Erythroblast (primary cell): ENCODE measurements around the gene RCVRN.

Experiments
- GATA1 ChIP-seq: IDR thresholded peaks from 2 replicates; pipeline ENCODE4 v1.6.1; 2011; ENCODE audit warnings: low read depth, mild to moderate bottlenecking, control low read depth, low read length, moderate library complexity
- POLR2A ChIP-seq: IDR thresholded peaks from 2 replicates; pipeline ENCODE4 v1.6.1; 2011; ENCODE audit warnings: mild to moderate bottlenecking, low read length

DNA sequence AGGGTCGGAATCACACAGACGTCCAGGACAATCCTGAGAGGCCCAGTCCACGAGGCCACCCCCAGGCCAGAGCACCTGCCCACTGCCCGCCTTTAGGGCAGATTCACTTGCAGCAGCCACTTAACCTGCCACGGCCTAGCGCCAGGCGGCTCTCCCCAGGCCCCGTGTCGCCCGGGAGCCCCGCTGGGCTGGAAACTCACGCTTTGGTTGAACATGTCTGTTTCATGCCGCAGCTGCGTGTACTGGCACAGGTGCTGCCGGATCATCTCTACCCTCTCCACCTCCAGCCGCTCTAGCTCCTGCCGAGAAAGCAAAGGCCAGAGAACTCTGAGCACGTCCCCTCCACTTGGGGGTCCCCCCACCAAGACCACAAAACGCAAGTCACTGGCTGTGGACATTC is 12.7 kb upstream of the RCVRN start:
- TF ChIP-seq POLR2A = no peak
- TF ChIP-seq GATA1 = no peak
